Body of pancreas (tissue), 4 donors: ENCODE results near the gene NECTIN3. TPM values are rescaled to one million over a fixed set of nuclear protein-coding genes. Genes with fewer than 3 reads are reported as not detected.

Experiments used
- ATAC-seq: fragments of 150-250 bp; one replicate; pipeline ENCODE4 v1.9.1; 2016
- DNase-seq, 4 donors: peaks; one replicate each; pipeline ENCODE4 v3.0.0-alpha.2; 2019
- H3K27ac ChIP-seq, 4 donors: fragments of 200-600 bp; sonication (generic); 1 replicate in 3 of 4; 2 replicates in 1 of 4; pipeline versions ENCODE4 v1.5.1 to v1.6.1; 2016 to 2019; ENCODE audit warnings: mild to moderate bottlenecking in 1 of 4, mixed read lengths in 1 of 4, moderate library complexity in 1 of 4
- H3K27me3 ChIP-seq, 2 donors: fragments of 200-600 bp; sonication (generic); one replicate each; pipeline ENCODE4 v1.6.0; 2016; ENCODE audit warnings: mild to moderate bottlenecking in 1 of 2
- H3K36me3 ChIP-seq, 2 donors: fragments of 200-600 bp; sonication (generic); replicated peaks in 1 of 2; 2 replicates each; pipeline ENCODE4 v1.5.1; 2016; ENCODE audit warnings: low read depth in 2 of 2; ENCODE audit not compliant: insufficient read depth in 1 of 2
- H3K4me1 ChIP-seq: fragments of 200-600 bp; sonication (generic); one replicate; pipeline ENCODE4 v1.6.0; 2016
- H3K4me3 ChIP-seq, 2 donors: fragments of 200-600 bp; sonication (generic); 1 replicate in 1 of 2; 2 replicates in 1 of 2; pipeline ENCODE4 v1.5.1; 2016 to 2019
- H3K9me3 ChIP-seq, 3 donors: fragments of 200-600 bp; sonication (generic); 1 replicate in 2 of 3; 2 replicates in 1 of 3; pipeline ENCODE4 v1.5.1; 2016
- CTCF ChIP-seq, 7 experiments: fragments of 450-650 bp in 4 of 7; fragments of 200-600 bp in 3 of 7; sonication (generic) in 3 of 7; IDR thresholded peaks; one replicate each; pipeline ENCODE4 v1.5.1; 2016 to 2019; ENCODE audit warnings: antibody characterized with exemption in 7 of 7
- POLR2A ChIP-seq, 3 donors: fragments of 450-650 bp; IDR thresholded peaks; one replicate each; pipeline ENCODE4 v1.6.1; 2016; ENCODE audit warnings: antibody characterized with exemption in 3 of 3, mild to moderate bottlenecking in 2 of 3
- WGBS, 2 donors: methylation state at CpG; one replicate each; pipeline ENCODE4 v1.1.5; 2017; 5-methylcytosine and 5-hydroxymethylcytosine counted together
- intact Hi-C: fragments of 100-400 bp; cut with DNase I; formaldehyde crosslinking; loops from one replicate; pipeline ENCODE4 v1.15.1; 2023
- total RNA-seq, 2 donors: library from RNA; depleted of rRNA; stranded (reverse); fragments of >200 nt; gene quantifications; one replicate each; pipeline ENCODE4 v1.1.0, GENCODE V29; 2016

NECTIN3 gene
- total RNA-seq, 2 donors from 2014 or later = 7.6 to 9.1 TPM

- H3K36me3 ChIP-seq = no peaks in the 10 kb centered on the region
- no peak for DNase-seq
- H3K9me3 ChIP-seq = no peaks in the 10 kb centered on the region
- no peak overlapping the region for H3K4me3 ChIP-seq
- no peaks in the 10 kb centered on the region for H3K4me1 ChIP-seq
- no peak for ATAC-seq
- H3K27ac ChIP-seq = no peak overlapping the region
- no peaks in the 10 kb centered on the region for H3K27me3 ChIP-seq
- intact Hi-C loops = no loop called here
- 66 to 72% methylated on average over 2 of the region's 2 CpGs for WGBS, 2 donors
- TF ChIP-seq POLR2A (IDR thresholded peaks at IDR 0.05) = no peak
- no peak for TF ChIP-seq CTCF (IDR thresholded peaks at IDR 0.05)
Measured at GRCh38 chr3:111107662-111108035, 36.0 kb downstream of the NECTIN3 start.

- Histone ChIP-seq H3K9me3 (no peaks in the 10 kb centered on the region), H3K27ac (no peak overlapping the region), H3K4me3 (no peak overlapping the region), H3K27me3 (no peaks in the 10 kb centered on the region), H3K4me1 (no peaks in the 10 kb centered on the region), H3K36me3 (no peaks in the 10 kb centered on the region)
- no peak for ATAC-seq
- intact Hi-C loops = no loop called here
- 79 to 85% methylated on average over 2 of the region's 2 CpGs for WGBS, 2 donors
- no peak for DNase-seq
- TF ChIP-seq CTCF (IDR thresholded peaks at IDR 0.05) (no peak), POLR2A (IDR thresholded peaks at IDR 0.05) (no peak)
Measured at GRCh38 chr3:111112913-111113312, 41.3 kb downstream of the NECTIN3 start.

GRCh38 chr3:111128884-111129283 is 57.3 kb downstream of the NECTIN3 start:
- Histone ChIP-seq H3K27me3 (no peaks in the 10 kb centered on the region), H3K9me3 (no peaks in the 10 kb centered on the region), H3K4me3 (no peak overlapping the region), H3K36me3 (no peaks in the 10 kb centered on the region), H3K27ac (no peak overlapping the region), H3K4me1 (no peaks in the 10 kb centered on the region)
- intact Hi-C loops = no loop called here
- DNase-seq (no peak), ATAC-seq (no peak)
- TF ChIP-seq POLR2A (IDR thresholded peaks at IDR 0.05) (no peak), CTCF (IDR thresholded peaks at IDR 0.05) (no peak)

- 95 to 96% methylated on average over 1 of the region's 1 CpG for WGBS, 2 donors
- H3K9me3 ChIP-seq = no peaks in the 10 kb centered on the region
- H3K36me3 ChIP-seq = no peaks in the 10 kb centered on the region
- no peak overlapping the region for H3K27ac ChIP-seq
- ATAC-seq = no peak
- no peaks in the 10 kb centered on the region for H3K4me1 ChIP-seq
- intact Hi-C loops = no loop called here
- DNase-seq = no peak
- TF ChIP-seq POLR2A (IDR thresholded peaks at IDR 0.05) (no peak), CTCF (IDR thresholded peaks at IDR 0.05) (no peak)
- H3K4me3 ChIP-seq = no peak overlapping the region
- no peaks in the 10 kb centered on the region for H3K27me3 ChIP-seq
Measured at GRCh38 chr3:111130827-111131226, 59.2 kb downstream of the NECTIN3 start.

GRCh38 chr3:111134302-111134701 is 62.7 kb downstream of the NECTIN3 start:
- ATAC-seq (no peak), DNase-seq (no peak)
- H3K4me3 ChIP-seq = no peak overlapping the region
- H3K27ac ChIP-seq = no peak overlapping the region
- intact Hi-C loops = no loop called here
- no peak for TF ChIP-seq CTCF (IDR thresholded peaks at IDR 0.05)
- TF ChIP-seq POLR2A (IDR thresholded peaks at IDR 0.05) = no peak
- H3K27me3 ChIP-seq = no peaks in the 10 kb centered on the region
- H3K9me3 ChIP-seq = no peaks in the 10 kb centered on the region
- no peaks in the 10 kb centered on the region for H3K36me3 ChIP-seq
- H3K4me1 ChIP-seq = no peaks in the 10 kb centered on the region
